IMR-90 (cell line): ENCODE data around the gene HOXD13. TPM values are rescaled to one million over a fixed set of nuclear protein-coding genes. Genes with fewer than 3 reads are reported as not detected.

Experiments
- ATAC-seq: fragments of 200-7000 bp; cut with Tn5 transposase; 2 replicates; pipeline ENCODE4 v1.9.1; 2020; ENCODE audit warnings: low read depth, mild to moderate bottlenecking, moderate library complexity
- BruUV-seq: library from RNA; stranded (reverse); fragments of 400-500 nt; replicated peaks from 2 replicates; lab custom pipeline; 2021; lab: Mats Ljungman, UMichigan
- CTCF ChIA-PET: fragments of 300-600 bp; formaldehyde crosslinking; extraction: SDS; loops from one replicate; lab custom pipeline; 2021; ENCODE audit warnings: antibody characterized with exemption; lab: Yijun Ruan, JAX
- POLR2A ChIA-PET: fragments of 300-600 bp; sonication (Branson Sonifier 250); formaldehyde crosslinking; loops from one replicate; lab custom pipeline; 2022; ENCODE audit warnings: antibody characterized with exemption; ENCODE audit not compliant: unreplicated experiment; lab: Charles Lee
- DNase-seq: peaks from one replicate; pipeline ENCODE4 v3.0.0; 2013
- H2AFZ ChIP-seq: replicated peaks from 2 replicates; pipeline ENCODE3; 2013; ENCODE audit warnings: low read length, mild to moderate bottlenecking; ENCODE audit not compliant: poor library complexity
- H2AK5ac ChIP-seq: 2 replicates; pipeline ENCODE4 v1.6.1; 2013; ENCODE audit warnings: low read depth, low read length, inconsistent platforms
- H2AK9ac ChIP-seq: replicated peaks from 2 replicates; pipeline ENCODE3; 2013; ENCODE audit warnings: mild to moderate bottlenecking, low read depth, low read length, moderate library complexity; ENCODE audit not compliant: poor library complexity
- H2BK120ac ChIP-seq: 2 replicates; pipeline ENCODE4 v1.6.1; 2013; ENCODE audit warnings: low read depth, low read length, inconsistent platforms
- H2BK15ac ChIP-seq: 3 replicates; pipeline ENCODE4 v1.6.1; 2013; ENCODE audit warnings: low read depth, low read length, inconsistent platforms
- H2BK20ac ChIP-seq: 2 replicates; pipeline ENCODE4 v1.6.1; 2013; ENCODE audit warnings: low read depth, mild to moderate bottlenecking, inconsistent platforms, low read length, moderate library complexity
- H2BK5ac ChIP-seq: 2 replicates; pipeline ENCODE4 v1.6.1; 2013; ENCODE audit warnings: mild to moderate bottlenecking, low read depth, low read length, inconsistent platforms; ENCODE audit not compliant: poor library complexity, severe bottlenecking
- H3K14ac ChIP-seq: replicated peaks from 2 replicates; pipeline ENCODE4 v1.6.1; 2013; ENCODE audit warnings: low read depth, low read length, inconsistent platforms
- H3K18ac ChIP-seq: 2 replicates; pipeline ENCODE4 v1.6.1; 2013; ENCODE audit warnings: low read depth, low read length, control low read depth
- H3K23ac ChIP-seq: 2 replicates; pipeline ENCODE4 v1.6.1; 2013; ENCODE audit warnings: low read depth, low read length, inconsistent platforms
- H3K27ac ChIP-seq: 2 replicates; pipeline ENCODE4 v1.5.1; 2013; ENCODE audit warnings: mild to moderate bottlenecking, control low read depth, low read length; ENCODE audit not compliant: insufficient read depth
- H3K27me3 ChIP-seq: 2 replicates; pipeline ENCODE4 v1.6.1; 2013; ENCODE audit warnings: low read length; ENCODE audit not compliant: control insufficient read depth, insufficient read depth
- H3K36me3 ChIP-seq: 2 replicates; pipeline ENCODE4 v1.6.1; 2013; ENCODE audit warnings: low read length, mixed read lengths; ENCODE audit not compliant: control insufficient read depth, insufficient read depth
- H3K4ac ChIP-seq: 2 replicates; pipeline ENCODE4 v1.6.1; 2013; ENCODE audit warnings: low read depth, low read length, inconsistent platforms
- H3K4me1 ChIP-seq: 2 replicates; pipeline ENCODE4 v1.6.1; 2013; ENCODE audit warnings: low read length, mixed read lengths; ENCODE audit not compliant: control insufficient read depth, insufficient read depth
- H3K4me2 ChIP-seq: 2 replicates; pipeline ENCODE4 v1.6.1; 2013; ENCODE audit warnings: low read depth, mild to moderate bottlenecking, control low read depth, low read length, moderate library complexity
- H3K4me3 ChIP-seq: 2 replicates; pipeline ENCODE4 v1.5.1; 2013; ENCODE audit warnings: low read depth, mild to moderate bottlenecking, control low read depth, low read length, moderate library complexity; ENCODE audit not compliant: insufficient read depth
- H3K56ac ChIP-seq: 2 replicates; pipeline ENCODE4 v1.6.1; 2013; ENCODE audit warnings: low read length, inconsistent platforms; ENCODE audit not compliant: insufficient read depth; ENCODE audit errors: extremely low read depth
- H3K79me1 ChIP-seq, 2 experiments: 2 replicates each; pipeline ENCODE4 v1.6.1; 2013; ENCODE audit warnings: low read length in 2 of 2, inconsistent platforms in 1 of 2, low read depth in 1 of 2
- H3K9ac ChIP-seq: 2 replicates; pipeline ENCODE4 v1.6.1; 2013; ENCODE audit warnings: low read depth, low read length, control low read depth
- H3K9me1 ChIP-seq: 2 replicates; pipeline ENCODE4 v1.6.1; 2013; ENCODE audit warnings: low read length, inconsistent platforms; ENCODE audit not compliant: insufficient read depth
- H3K9me3 ChIP-seq: 2 replicates; pipeline ENCODE4 v1.6.1; 2013; ENCODE audit warnings: low read length; ENCODE audit not compliant: control insufficient read depth, insufficient read depth
- H4K20me1 ChIP-seq: 2 replicates; pipeline ENCODE4 v1.6.1; 2013; ENCODE audit warnings: low read length, inconsistent platforms; ENCODE audit not compliant: insufficient read depth
- H4K5ac ChIP-seq: 2 replicates; pipeline ENCODE4 v1.6.1; 2013; ENCODE audit warnings: mild to moderate bottlenecking, low read depth, low read length, control low read depth
- H4K8ac ChIP-seq, 2 experiments: 2 replicates each; pipeline ENCODE4 v1.6.1; 2013; ENCODE audit warnings: low read depth in 2 of 2, low read length in 2 of 2, control low read depth in 1 of 2, inconsistent platforms in 1 of 2
- H4K91ac ChIP-seq: 2 replicates; pipeline ENCODE4 v1.6.1; 2013; ENCODE audit warnings: low read depth, low read length, inconsistent platforms; ENCODE audit not compliant: insufficient read depth
- CTCF ChIP-seq: conservative IDR thresholded peaks from 2 replicates; pipeline ENCODE4 v1.5.1; 2012; ENCODE audit warnings: mild to moderate bottlenecking, low read depth, low read length, improper control_type of control experiment
- ELK1 ChIP-seq: fragments of 150-350 bp; IDR thresholded peaks from 2 replicates; pipeline ENCODE4 v1.6.1; 2016; ENCODE audit warnings: low read depth, mild to moderate bottlenecking, low read length, moderate library complexity, borderline replicate concordance
- FOS ChIP-seq: fragments of 150-350 bp; IDR thresholded peaks from 2 replicates; pipeline ENCODE4 v1.6.1; 2016; ENCODE audit warnings: low read depth, low read length
- MAFK ChIP-seq: IDR thresholded peaks from 2 replicates; pipeline ENCODE4 v1.6.1; 2012; ENCODE audit warnings: low read depth, low read length, improper control_type of control experiment
- MAZ ChIP-seq: IDR thresholded peaks from 2 replicates; pipeline ENCODE4 v1.6.1; 2012; ENCODE audit warnings: low read depth, mild to moderate bottlenecking, low read length, improper control_type of control experiment, moderate library complexity, borderline replicate concordance
- MXI1 ChIP-seq: IDR thresholded peaks from 2 replicates; pipeline ENCODE4 v1.6.1; 2012; ENCODE audit warnings: low read depth, mild to moderate bottlenecking, low read length, moderate library complexity, borderline replicate concordance
- NFE2L2 ChIP-seq: fragments of 150-350 bp; IDR thresholded peaks from 2 replicates; pipeline ENCODE4 v1.6.1; 2016; ENCODE audit warnings: low read depth, mild to moderate bottlenecking, low read length
- WGBS, 2 experiments: methylation state at CpG; one replicate each; pipeline versions ENCODE4 v1.1.5 to v1.1.7; 2013; ENCODE audit warnings: missing lambda C conversion rate in 2 of 2; ENCODE audit not compliant: insufficient read length in 1 of 2; ENCODE audit errors: extremely low coverage in 2 of 2; 5-methylcytosine and 5-hydroxymethylcytosine counted together
- dilution Hi-C: fragments of 300-500 bp; cut with HindIII; formaldehyde crosslinking; loops from one replicate; pipeline ENCODE4 v1.14.3; 2018; ENCODE audit warnings: low sequenced_read_pairs; ENCODE audit not compliant: unreplicated experiment
- in situ Hi-C: fragments of 300-500 bp; cut with MboI; formaldehyde crosslinking; loops from 3 replicates; pipeline ENCODE4 v1.14.3; 2019; ENCODE audit warnings: low sequenced_read_pairs, inconsistent platforms, mixed read lengths
- intact Hi-C: fragments of 100-400 bp; cut with micrococcal nuclease; formaldehyde crosslinking; loops from 2 replicates; pipeline ENCODE4 v1.10.0; 2022
- polyA plus RNA-seq, 3 experiments: library from polyadenylated mRNA; depleted of rRNA; stranded (reverse); fragments of >200 nt; gene quantifications; 2 replicates each; pipeline ENCODE4 v1.2.3, GENCODE V29; 2012; ENCODE audit warnings: low replicate concordance in 1 of 3
- total RNA-seq: library from RNA; depleted of rRNA; stranded (reverse); fragments of >200 nt; gene quantifications from 2 replicates; pipeline ENCODE4 v1.2.3, GENCODE V29; 2012

HOXD13 gene
- total and polyA plus RNA-seq, 2 of the 4 experiments (the other 2 are of a cell fraction) = not detected

GRCh38 chr2:176127774-176128072 lies 35.2 kb downstream of the HOXD13 start:
- dilution Hi-C loops = no loop called here
- TF ChIP-seq ELK1 (no peak), MAFK (no peak), NFE2L2 (no peak), FOS (no peak), MXI1 (no peak), CTCF (no peak), MAZ (no peak)
- no peak overlapping the region for H4K5ac ChIP-seq
- intact Hi-C loops = loop anchor here (1.0 to 2.0 kb wide), 6 partner anchors 427 to 1631 kb away; no protein-coding TSS in a partner anchor
- ChIA-PET POLR2A (no interaction called here), CTCF (interaction anchor here (0.6 to 3.7 kb wide), 15 partner anchors 13 to 1034 kb away, joined by 3 to 22 read pairs (median 4); no protein-coding TSS in a partner anchor)
- no peak overlapping the region for H3K4ac ChIP-seq
- H3K36me3 ChIP-seq = no peaks in the 10 kb centered on the region
- no peak overlapping the region for H2AFZ ChIP-seq
- no peak overlapping the region for H3K14ac ChIP-seq
- no peak for DNase-seq
- H3K4me3 ChIP-seq = no peak overlapping the region
- no peak overlapping the region for H3K27ac ChIP-seq
- no peak overlapping the region for H2BK120ac ChIP-seq
- ATAC-seq = no peak
- no peak overlapping the region for H2AK9ac ChIP-seq
- H2BK20ac ChIP-seq = no peak overlapping the region
- no peaks in the 10 kb centered on the region; the same call in 1 of the 2 replicates for H3K9me3 ChIP-seq
- no peak overlapping the region for H3K56ac ChIP-seq
- no peak overlapping the region for H3K4me2 ChIP-seq
- H3K79me1 ChIP-seq = no peaks in the 10 kb centered on the region
- H3K27me3 ChIP-seq = peaks cover 87% of the 10 kb centered on the region
- H4K91ac ChIP-seq = no peak overlapping the region
- no peak overlapping the region for H4K8ac ChIP-seq
- H2BK15ac ChIP-seq = no peak overlapping the region
- no peak overlapping the region for H3K23ac ChIP-seq
- no peaks in the 10 kb centered on the region for H3K9me1 ChIP-seq
- H3K4me1 ChIP-seq = no peaks in the 10 kb centered on the region
- H2AK5ac ChIP-seq = no peak overlapping the region
- H3K9ac ChIP-seq = no peak overlapping the region
- no CpG with 5 or more reads among the region's 4 CpGs for WGBS, 2 experiments
- no peak overlapping the region for H2BK5ac ChIP-seq
- H4K20me1 ChIP-seq = no peaks in the 10 kb centered on the region; the same call in 1 of the 2 replicates
- H3K18ac ChIP-seq = no peak overlapping the region
- in situ Hi-C loops = loop anchor here (5.0 to 10.0 kb wide), 4 partner anchors 327 to 1027 kb away; no protein-coding TSS in a partner anchor
- BruUV-seq = no TSS peak
